Gastroesophageal sphincter (tissue), 3 donors: Measurements from ENCODE around the gene COG4.

Experiments
- CTCF ChIP-seq, 4 experiments: fragments of 200-600 bp in 2 of 4; fragments of 450-650 bp in 2 of 4; sonication (generic) in 1 of 4; IDR thresholded peaks; one replicate each; pipeline ENCODE4 v1.5.1; 2017 to 2019; ENCODE audit warnings: antibody characterized with exemption in 4 of 4, mild to moderate bottlenecking in 2 of 4, moderate library complexity in 2 of 4
- EP300 ChIP-seq: sonication (generic); formaldehyde crosslinking; IDR thresholded peaks from one replicate; pipeline ENCODE4 v1.6.1; 2017; ENCODE audit warnings: antibody characterized with exemption, mild to moderate bottlenecking
- POLR2AphosphoS5 ChIP-seq: sonication (generic); formaldehyde crosslinking; IDR thresholded peaks from one replicate; pipeline ENCODE4 v1.6.1; 2017; ENCODE audit warnings: antibody characterized with exemption

GRCh38 chr16:70526403-70526802, 3.0 kb upstream of the COG4 start:
- no peak for TF ChIP-seq EP300
- TF ChIP-seq CTCF (IDR thresholded peaks at IDR 0.05), result no peak
- TF ChIP-seq POLR2AphosphoS5, result no peak
